Right renal cortex interstitium (tissue), 3 donors: Measurements from ENCODE around the gene MCC. TPM values are rescaled to one million over a fixed set of nuclear protein-coding genes. Genes with fewer than 3 reads are reported as not detected.
A peak's percentile ranks its signal among the peaks of the same experiment; 100 is the strongest.
"Not testable (repeated sequence)": the region's sequence is repeated elsewhere in the genome, so short reads cannot be mapped to it uniquely, and the experiment has no call there.

Experiments used
- DNase-seq, 3 donors: peaks; one replicate each; pipeline ENCODE4 v3.0.0-alpha.2; 2013; ENCODE audit warnings: low read depth in 3 of 3, low spot score in 2 of 3
- polyA plus RNA-seq, 3 donors: library from polyadenylated mRNA; unstranded; fragments of 120-200 nt; gene quantifications; one replicate each; pipeline ENCODE4 v1.2.1, GENCODE V29; 2013; ENCODE audit not compliant: insufficient read length in 3 of 3

Gene MCC
- polyA plus RNA-seq, 3 donors: 27.5 to 32.1 (median 31.6) TPM

DNA sequence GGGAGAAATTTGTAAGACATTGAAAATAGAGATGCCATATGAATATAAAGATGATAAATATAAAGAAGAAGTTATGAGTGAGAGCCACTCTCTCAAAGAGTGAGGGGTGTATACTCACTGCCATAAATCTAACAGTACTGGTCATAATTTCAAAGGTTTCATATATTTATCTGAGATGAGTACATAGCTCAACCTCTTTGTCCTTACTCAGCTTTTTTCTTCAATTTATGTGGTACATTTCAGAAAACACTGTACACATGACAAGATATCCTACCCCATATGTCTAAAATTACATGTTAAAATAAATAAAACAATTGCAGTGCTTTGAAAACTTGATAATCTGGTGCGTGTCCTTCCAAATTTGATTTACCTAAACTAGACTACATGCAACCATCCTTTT is 5.2 kb upstream of the MCC start:
- no peak for DNase-seq

DNA sequence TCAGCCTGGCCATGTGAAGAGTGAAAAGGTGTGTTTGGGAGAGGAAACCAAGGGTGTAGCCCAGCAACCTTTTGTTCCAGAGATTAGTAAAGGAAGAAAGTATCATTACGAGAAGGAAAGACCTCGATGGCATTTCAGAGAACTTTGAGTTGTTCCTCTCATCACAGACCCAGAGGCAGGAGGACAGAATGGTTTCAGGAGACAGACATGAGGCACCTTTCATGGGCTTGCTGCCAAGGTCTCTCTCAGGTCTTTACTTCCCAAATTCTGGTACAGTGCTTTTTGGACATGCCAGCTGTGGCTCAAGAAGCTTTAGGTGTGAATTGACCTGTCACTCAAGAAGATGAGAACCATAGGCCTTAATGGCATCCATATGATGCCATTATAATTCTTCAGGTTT is 2.8 kb upstream of the MCC start:
- no peak for DNase-seq

DNA sequence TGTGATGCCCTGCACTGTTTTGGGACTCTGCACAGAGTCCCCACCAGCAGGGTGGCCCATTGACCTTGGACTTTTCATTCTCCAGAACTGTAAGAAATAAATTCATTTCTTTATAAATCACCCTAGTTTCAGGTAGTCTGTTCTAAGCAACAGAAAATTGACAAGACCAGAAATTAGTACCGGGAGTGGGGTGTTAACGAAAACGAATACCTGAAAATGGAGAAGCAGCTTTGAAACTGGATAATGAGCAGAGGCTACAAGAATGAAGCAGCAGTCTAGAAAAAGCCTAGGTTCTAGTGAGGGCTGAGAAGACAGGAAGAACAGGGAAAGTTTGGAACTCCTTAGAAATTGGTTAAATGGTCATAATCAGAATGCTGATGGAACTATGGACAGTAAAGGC is 2.1 kb upstream of the MCC start:
- no peak for DNase-seq

GRCh38 chr5:113489299-113489698 is 1.0 kb upstream of the MCC start:
- no peak for DNase-seq

GRCh38 chr5:113488645-113489184 is 462 bp upstream of the MCC start:
- peak in 1 of 3 donors; percentile 20 for DNase-seq

DNA sequence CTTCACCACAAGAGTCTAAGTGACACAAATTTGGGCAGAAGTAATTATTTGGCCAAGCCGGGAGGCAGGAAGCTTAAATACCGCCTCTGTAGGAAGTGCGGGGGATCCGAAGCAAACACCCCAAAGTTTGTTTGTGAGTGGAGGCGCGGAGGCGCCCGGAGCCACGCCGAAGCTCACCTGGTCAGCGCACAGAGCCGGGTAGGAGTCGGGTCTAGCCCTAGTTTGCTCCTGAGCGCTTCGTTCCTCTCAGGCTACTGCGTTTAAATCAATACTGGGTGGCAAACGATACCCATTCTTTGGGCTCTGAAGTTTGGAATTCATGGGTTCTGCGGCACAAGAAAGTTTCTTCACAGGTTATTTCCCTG is 855 bp downstream of the MCC start:
- peak; percentile 13 to 41 (median 19) for DNase-seq

GRCh38 chr5:113480243-113480642 is 8.0 kb downstream of the MCC start:
- no peak for DNase-seq

GRCh38 chr5:113478691-113479090 is 9.6 kb downstream of the MCC start:
- DNase-seq: no peak

- DNase-seq: no peak
Observed at GRCh38 chr5:113474100-113474728, 14.0 kb downstream of the MCC start.

- no peak for DNase-seq
Observed at GRCh38 chr5:113463032-113463431, 25.2 kb downstream of the MCC start.

- not testable (repeated sequence) for DNase-seq
Observed at GRCh38 chr5:113457106-113457505, 31.1 kb downstream of the MCC start.

DNA sequence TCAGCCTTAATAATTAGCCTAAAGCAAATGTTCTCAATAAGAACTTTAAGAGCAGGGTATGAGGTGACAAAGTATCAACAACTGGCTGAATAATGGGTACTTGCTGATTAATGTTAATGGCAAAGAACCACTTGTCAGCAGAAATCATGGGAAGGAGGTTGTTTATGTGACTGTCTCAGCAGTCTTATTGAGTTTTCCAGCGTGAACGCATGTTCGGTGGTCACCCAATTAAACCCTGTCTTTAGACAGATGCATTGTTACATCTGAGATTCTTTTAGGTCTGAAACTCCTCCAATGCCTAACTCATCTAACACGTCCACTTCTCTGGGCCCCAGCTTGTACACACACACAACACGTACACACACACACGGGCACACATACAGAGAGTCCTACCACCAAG is 35.3 kb downstream of the MCC start:
- no peak for DNase-seq

GRCh38 chr5:113451797-113452196 is 36.5 kb downstream of the MCC start:
- DNase-seq: no peak

GRCh38 chr5:113450929-113451328 is 37.3 kb downstream of the MCC start:
- no peak for DNase-seq

DNA sequence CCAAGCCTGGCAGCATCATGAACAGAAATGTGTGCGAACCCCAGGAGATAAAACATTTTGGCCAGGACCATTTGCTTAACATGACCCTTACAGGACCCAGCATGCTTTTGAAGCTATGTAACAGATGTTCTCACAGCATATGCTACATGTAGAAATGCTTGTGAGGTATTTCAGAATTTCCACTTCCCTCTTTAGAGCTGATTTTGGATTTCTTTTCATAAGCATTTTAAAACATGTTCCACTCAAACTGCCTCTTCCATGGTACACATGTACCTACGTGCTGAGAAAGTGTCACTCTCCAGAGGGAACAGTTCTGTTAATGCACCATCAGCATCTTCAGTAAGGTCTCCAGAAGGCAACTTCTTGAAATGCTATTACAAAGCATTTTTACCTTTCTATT is 37.8 kb downstream of the MCC start:
- no peak for DNase-seq

- DNase-seq: no peak
Observed at GRCh38 chr5:113448252-113448651, 40.0 kb downstream of the MCC start.

DNA sequence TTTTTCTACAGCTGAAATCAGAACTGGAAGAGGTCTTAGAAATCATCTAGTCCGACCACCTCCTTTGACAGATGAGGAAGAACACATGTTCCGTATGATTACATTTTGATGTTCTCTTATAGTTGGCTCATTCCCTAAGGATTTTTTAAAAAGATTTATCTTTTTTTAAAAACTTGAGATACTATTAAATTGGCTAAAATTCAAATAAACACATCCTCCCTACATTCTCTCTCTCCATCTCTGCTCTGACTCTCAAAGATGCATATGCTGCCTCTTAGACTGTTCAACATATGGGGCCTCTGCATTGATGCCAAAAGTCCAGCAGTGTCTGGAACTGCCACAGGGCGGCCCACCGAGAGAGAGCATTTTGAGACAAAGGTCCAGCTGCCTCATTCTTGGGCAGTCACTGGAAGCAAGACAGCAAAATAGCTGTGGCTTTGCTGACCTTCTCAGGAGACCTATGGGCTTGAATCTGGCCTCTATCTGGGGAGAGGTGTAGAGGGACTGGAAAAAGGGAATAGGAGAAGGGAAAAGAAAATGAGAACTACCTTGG is 40.7 kb downstream of the MCC start:
- DNase-seq: peak in 2 of 3 donors; percentile 25 to 33

- DNase-seq: no peak
Observed at GRCh38 chr5:113446358-113446927, 41.8 kb downstream of the MCC start.

- DNase-seq: no peak
Observed at GRCh38 chr5:113437111-113437510, 51.1 kb downstream of the MCC start.

DNA sequence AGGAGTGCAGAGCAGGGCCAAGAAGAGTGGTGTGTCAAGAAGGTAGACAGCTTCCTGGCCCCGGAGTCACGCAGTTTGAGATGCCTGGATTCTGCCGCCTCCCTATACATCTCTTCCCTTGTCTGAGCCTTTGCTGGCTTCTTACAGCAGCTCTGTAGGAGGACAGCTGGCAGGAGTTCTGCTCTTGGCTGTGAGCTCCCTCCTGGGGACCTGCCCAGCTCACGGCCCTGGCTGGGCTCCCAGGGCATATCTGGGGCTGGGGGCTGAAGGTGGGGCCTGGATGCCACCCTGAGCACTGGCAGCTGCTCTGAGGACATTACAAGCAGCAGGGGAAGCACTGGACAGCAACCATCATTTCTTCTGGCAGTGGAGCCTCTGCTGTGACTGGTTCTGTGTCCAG is 52.7 kb downstream of the MCC start:
- DNase-seq: no peak

- DNase-seq: no peak
Observed at GRCh38 chr5:113434889-113435288, 53.4 kb downstream of the MCC start, which contains the start of gene TSSK1B. Gene TSSK1B (minus strand): TSS chr5:113434989. CDS start chr5:113434839, 150 bp downstream.
